GM19240 (cell line): ENCODE measurements around the gene FGF6.
"Not testable (repeated sequence)": the region's sequence is repeated elsewhere in the genome, so short reads cannot be mapped to it uniquely, and the experiment has no call there.

Experiments used
- DNase-seq: peaks from one replicate; pipeline ENCODE4 v3.0.0; 2011; ENCODE audit warnings: low spot score; ENCODE audit not compliant: insufficient read length

FGF6 gene

DNA sequence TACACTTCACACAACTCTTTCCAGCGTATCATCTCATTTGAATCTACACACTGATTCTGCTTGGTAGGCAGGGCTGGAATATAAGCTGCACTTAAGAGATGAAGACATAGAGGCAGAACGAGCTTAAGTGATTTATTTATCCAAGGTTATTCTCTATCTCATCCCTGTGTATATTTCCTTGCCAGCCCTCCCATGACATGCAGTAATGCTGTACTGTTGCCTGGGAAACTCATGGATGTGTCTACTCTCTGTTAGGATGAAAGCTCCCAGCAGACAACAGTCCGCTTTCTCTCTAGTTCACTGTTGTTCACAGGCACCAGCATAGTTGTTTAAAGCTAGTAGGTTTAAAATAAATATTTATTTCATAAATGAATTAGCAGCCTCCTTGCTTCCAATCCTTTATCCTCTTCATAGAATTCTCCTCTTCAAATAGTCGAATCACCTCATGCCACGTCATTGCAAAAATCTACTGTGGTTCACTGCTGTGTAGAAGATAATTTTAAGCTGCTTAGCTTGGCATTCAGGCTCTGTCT is 25.4 kb downstream of the FGF6 start:
- DNase-seq = no peak

DNA sequence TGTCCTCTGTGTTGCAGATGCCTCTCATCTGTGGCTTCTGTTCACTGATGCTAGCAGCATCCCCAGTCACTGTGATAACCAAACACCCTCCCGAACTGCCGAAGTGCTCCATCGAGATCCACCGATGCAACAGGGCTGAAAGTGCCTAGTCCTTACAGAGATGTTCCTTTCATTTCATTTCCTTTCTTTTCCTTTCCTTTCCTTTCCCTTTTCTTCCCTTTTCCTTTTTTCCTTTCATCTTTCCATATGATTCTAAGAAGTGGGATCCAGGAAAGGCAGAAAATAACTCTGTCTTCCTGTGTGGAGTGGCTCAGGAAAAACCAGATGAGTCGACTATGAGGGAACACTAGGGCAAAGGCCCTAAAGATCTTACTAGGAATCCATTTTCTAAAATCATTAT is 26.7 kb downstream of the FGF6 start:
- DNase-seq = no peak

DNA sequence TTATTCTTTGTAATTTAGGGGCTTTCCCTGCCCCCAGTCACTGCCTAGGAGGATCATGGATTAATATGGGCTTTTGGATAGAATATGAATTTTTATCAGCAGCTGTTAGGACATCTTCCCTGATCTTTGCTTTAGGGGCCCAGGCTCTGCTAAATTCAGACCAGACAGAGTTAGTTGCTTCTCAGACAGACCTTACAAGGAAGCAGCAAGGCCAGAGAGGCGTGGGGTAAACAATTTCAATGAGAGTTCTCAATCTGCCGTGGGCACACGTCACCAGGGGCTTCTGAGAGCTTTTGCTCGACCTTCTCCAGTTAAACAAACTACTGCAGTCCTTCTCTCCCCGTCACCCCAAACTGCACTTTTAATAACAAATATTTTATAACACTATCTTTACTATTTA is 27.7 kb downstream of the FGF6 start:
- no peak for DNase-seq

- no peak for DNase-seq
Observed at GRCh38 chr12:4417455-4417854, 28.2 kb downstream of the FGF6 start.

GRCh38 chr12:4416276-4416675 is 29.3 kb downstream of the FGF6 start:
- DNase-seq = no peak

- DNase-seq = no peak
Observed at GRCh38 chr12:4412465-4412864, 33.1 kb downstream of the FGF6 start.

GRCh38 chr12:4412056-4412455 is 33.6 kb downstream of the FGF6 start:
- no peak for DNase-seq

GRCh38 chr12:4407136-4407535 is 38.5 kb downstream of the FGF6 start:
- DNase-seq = no peak

DNA sequence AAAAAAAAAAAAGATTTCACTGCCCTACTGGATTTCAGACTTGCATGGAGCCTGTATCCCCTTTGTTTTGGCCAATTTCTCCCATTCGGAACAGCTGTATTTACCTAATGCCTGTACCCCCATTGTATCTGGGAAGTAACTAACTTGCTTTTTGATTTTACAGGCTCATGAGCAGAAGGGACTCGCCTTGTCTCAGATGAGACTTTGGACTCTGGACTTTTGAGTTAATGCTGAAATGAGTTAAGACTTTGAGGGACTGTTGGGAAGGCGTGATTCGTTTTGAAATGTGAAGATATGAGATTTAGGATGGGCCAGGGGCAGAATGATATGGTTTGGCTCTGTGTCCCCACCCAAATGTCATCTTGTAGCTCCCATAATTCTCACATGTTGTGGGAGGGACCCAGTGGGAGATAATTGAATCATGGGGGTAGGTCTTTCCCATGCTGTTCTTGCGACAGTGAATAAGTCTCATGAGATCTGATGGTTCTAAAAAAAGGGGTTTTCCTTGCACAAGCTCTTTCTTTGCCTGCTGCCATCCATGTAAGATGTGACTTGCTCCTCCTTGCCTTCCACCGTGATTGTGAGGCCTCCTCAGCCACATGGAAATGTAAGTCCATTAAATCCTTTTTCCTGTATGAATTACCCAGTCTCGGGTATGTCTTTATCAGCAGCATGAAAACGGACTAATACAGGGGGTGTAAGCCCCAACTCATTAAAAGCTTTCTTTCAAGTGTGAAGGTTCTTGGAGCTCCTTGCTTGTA is 40.6 kb downstream of the FGF6 start:
- DNase-seq = not testable (repeated sequence)

DNA sequence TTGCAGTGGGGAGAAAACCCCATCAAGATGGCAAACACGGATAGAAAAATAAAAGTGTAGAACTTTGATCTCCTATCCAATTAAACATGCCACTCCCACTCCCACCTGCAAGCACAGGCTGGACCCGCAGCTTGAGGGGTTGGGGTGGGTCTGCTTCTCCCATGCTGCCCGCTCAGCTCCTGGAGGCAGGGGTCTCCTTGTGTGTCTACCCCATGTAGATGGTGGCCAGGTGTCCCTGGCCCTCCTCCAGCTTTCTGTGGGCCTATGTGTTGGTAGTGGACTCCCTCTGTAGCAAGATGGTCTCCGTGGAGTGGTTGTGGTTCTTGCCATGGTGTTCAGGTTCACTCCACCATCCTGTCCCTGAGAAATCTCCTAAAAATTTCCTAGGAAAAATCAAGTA is 42.6 kb downstream of the FGF6 start:
- no peak for DNase-seq

DNA sequence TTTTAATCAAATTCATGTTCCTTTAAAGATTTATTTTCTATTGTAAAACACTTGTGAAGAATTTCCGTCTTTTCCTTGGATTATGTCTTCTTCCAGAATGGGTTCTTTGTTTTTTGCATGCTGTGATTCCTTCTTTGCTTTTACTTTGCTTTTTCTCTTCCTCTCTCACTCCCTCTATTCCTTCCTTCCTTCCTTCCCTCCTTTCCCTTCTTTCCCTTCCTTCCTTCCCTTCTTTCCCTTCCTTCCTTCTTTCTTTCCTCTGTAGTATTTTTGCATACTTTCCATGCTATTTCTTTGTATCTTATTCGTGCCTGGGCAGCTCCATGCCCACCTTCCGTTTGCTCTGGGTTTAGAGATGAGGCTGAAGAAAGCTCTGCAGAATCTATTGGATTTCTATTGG is 44.5 kb downstream of the FGF6 start:
- DNase-seq = no peak

- no peak for DNase-seq
Observed at GRCh38 chr12:4395818-4396217, 49.8 kb downstream of the FGF6 start.

GRCh38 chr12:4393211-4393610 is 52.4 kb downstream of the FGF6 start:
- DNase-seq = no peak

DNA sequence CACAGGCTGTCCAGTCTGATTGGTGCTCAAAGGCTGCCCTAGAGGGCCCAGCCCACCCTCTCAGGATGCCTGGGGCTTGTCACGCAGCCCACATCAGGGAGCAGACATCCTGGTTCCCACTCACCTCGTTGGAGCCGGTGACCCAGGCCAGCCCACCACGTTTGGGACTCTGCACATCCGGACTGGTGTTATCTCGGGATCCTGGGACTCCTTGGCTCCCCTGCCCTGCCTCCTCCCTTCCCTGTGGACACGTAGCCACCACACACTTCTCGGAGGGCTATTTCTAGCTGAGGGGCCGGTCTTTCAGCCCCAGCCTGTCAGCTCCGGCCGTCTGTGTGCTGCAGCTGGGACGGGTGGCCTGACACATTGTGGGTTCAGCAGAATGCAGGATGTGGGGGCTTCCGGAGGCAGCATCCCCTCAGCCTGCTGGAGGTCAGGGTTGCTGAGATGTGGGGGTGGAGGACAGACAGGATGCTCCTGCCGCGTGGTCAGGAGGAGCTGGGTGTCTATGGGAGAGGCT is 53.3 kb downstream of the FGF6 start:
- no peak for DNase-seq

- no peak for DNase-seq
Observed at GRCh38 chr12:4388662-4389061, 57.0 kb downstream of the FGF6 start.

DNA sequence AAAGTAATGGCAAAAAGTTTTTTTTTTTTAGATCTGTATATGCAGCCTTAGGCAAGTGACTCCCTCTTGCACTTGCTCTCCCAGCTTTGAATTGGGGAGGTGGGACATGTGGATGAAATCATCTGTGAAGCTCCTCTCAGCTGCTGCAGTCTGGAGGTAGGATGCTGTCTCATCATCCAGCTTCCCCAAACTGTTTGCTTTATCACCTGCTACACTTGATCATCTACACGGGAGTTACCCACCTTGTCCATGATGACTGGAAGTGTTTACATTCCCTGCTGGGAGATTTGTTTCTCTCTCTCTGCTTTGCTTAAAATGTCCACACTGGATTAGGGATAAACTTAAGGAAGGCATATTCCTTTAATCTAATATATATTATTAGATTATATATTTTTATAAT is 57.6 kb downstream of the FGF6 start:
- DNase-seq = no peak

- no peak for DNase-seq
Observed at GRCh38 chr12:4387607-4388006, 58.0 kb downstream of the FGF6 start.

DNA sequence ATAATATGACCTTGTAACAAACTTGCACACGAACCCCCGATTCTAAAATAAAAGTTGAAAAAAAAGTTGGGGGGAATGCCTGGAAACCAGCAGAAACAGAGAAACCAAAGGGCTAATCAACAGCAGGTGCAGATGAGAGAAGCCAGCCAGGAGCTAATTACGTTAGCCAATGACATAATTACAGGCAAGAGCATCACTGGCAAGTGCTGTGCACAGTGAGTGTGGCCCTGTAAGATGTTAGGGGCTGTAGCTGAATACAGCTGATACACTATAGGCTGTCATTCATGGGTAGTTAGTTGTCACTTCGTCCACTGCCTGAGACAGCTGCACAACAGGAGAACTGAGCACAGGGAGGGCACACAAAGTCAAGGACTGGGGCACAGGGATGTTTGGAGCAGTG is 58.8 kb downstream of the FGF6 start:
- no peak for DNase-seq
